Right lung (tissue), 5 donors: ENCODE results near the gene WWOX. TPM values are rescaled to one million over a fixed set of nuclear protein-coding genes. Genes with fewer than 3 reads are reported as not detected.
A peak's percentile ranks its signal among the peaks of the same experiment; 100 is the strongest.

Source experiments
- DNase-seq, 2 donors: peaks; one replicate each; pipeline ENCODE4 v3.0.0-alpha.2; 2013
- polyA plus RNA-seq, 5 donors: library from polyadenylated mRNA; unstranded; fragments of 120-200 nt; gene quantifications; one replicate each; pipeline versions ENCODE4 v1.2.1 to v1.2.3, GENCODE V29; 2013; ENCODE audit warnings: inconsistent platforms in 1 of 5, low replicate concordance in 1 of 5; ENCODE audit not compliant: insufficient read length in 5 of 5, insufficient read depth in 1 of 5

WWOX gene
- polyA plus RNA-seq, 5 donors = 29.3 to 41.5 (median 32.3) TPM

GRCh38 chr16:78751601-78752000 lies 652.1 kb downstream of the WWOX start:
- no peak for DNase-seq

DNA sequence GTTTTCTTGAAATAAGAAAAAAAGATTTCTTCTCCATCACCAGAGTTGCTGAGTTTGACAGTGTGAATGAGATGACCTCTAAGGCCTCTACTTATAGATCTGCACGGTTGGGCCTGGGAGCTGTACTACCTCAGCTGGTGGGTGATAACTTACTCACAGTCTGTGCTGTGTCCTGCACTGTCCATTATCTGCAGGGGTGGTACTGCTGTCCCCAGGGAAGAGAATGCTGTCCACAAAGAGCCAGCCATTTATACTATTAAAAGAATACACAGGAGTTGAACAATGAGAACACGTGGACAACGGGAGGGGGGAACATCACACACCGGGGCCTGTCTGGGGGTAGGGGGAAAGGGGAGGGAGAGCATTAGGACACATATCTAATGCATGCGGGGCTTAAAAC lies 655.3 kb downstream of the WWOX start:
- no peak for DNase-seq

- peak; percentile 49 to 64 for DNase-seq
Observed at GRCh38 chr16:78755751-78756661, 656.6 kb downstream of the WWOX start.

DNA sequence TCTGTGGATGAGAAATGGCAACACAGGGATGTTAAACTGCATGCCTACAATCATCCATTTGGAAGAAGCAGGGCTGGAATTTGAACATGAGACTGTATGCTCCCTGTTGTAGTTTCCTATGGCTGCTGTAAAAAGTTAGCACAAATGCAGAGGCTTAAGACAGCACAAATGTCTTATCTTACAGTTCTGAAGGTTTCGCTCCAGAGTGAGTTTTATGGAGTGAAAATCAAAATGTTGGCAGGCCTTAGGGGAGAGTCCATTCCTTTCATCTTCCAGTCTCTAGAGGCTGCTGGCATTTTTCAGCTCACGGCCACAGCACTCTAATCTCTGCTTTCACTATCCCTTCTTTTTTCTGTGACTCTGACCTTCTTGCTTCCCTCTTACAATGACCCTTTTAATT lies 660.1 kb downstream of the WWOX start:
- no peak for DNase-seq

DNA sequence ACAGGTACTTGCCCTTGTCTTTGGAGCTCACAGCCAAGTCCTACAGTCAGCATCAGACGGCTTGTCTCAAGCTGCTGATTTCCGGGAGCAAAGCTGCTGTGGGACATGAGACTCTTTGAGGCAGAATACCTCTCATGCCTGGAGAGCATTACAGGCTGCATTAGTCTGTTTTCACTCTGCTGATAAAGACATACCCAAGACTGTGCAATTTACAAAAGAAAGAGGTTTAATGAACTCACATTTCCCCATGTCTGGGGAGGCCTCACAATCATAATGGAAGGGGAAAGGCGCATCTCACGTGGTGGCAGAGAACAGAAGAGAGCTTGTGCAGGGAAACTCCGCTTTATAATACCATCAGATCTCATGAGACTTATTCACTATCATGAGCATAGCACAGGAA lies 661.2 kb downstream of the WWOX start:
- no peak for DNase-seq

DNA sequence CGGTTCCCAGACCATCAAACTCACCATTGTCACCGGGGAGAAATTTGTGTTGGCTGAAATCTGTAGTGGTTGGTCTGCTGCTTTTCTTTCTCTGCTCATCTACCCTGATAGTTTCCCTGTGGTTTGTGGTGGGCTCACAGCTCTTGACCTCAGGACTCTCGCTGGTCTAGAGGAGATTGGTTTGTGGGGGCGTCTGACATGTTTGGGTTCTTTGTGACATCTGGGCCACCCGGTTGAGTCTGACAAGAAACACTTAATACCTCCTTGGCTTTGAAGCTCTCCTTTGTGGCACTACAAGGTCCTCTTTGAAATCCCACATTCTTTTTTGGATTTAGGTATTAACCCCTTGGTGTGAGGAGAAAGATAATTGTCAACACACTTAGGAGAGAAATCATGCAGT lies 662.0 kb downstream of the WWOX start:
- no peak for DNase-seq

GRCh38 chr16:78762222-78762621 lies 662.8 kb downstream of the WWOX start:
- no peak for DNase-seq

GRCh38 chr16:78763821-78764440 lies 664.5 kb downstream of the WWOX start:
- peak; percentile 56 to 58 for DNase-seq

DNA sequence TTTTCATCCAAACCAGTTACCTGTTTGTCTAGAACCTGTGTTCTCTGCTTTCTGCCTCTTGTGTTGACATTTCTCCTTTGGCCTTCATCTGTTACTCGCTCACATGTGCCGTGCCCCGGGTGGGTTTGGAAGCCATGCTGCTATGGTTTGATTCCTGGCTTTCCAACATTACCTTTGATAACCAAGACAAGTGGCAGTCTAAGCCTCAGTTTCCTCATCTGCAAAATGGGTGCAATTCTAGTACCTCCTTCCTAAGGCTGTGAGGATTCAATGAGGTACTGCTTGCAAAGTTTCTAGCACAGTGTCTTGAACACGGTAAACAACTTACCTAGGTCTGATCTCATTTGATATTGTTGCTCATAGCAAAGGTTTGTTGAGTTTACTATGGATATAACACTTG lies 665.0 kb downstream of the WWOX start:
- no peak for DNase-seq

GRCh38 chr16:78768226-78768625 lies 668.8 kb downstream of the WWOX start:
- no peak for DNase-seq

DNA sequence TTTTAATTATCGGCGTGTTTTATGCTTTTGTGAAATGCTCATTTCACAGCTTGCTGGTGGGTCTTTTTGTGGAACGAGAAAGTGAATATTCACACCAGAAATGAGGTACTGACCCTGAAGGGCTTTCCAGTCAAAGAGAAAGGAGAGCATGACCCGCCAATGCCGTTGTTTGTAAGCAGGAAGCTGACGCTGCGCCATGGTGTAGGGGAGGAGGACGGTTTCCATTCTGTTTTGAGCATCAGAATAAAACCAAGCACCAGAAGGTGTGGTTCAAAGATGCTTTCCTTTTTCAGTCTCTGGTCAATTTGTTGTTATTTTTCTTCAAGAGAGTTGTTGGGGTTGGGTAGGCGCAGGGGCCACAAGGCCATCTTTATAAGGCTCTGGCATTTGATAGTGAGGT lies 669.3 kb downstream of the WWOX start:
- DNase-seq = no peak

- no peak for DNase-seq
Observed at GRCh38 chr16:78770353-78771091, 671.1 kb downstream of the WWOX start.

GRCh38 chr16:78773291-78773702 lies 673.8 kb downstream of the WWOX start:
- no peak for DNase-seq

GRCh38 chr16:78773706-78774105 lies 674.3 kb downstream of the WWOX start:
- DNase-seq = no peak

GRCh38 chr16:78775161-78775561 lies 675.7 kb downstream of the WWOX start:
- DNase-seq = no peak

- no peak for DNase-seq
Observed at GRCh38 chr16:78778101-78779004, 678.9 kb downstream of the WWOX start.

DNA sequence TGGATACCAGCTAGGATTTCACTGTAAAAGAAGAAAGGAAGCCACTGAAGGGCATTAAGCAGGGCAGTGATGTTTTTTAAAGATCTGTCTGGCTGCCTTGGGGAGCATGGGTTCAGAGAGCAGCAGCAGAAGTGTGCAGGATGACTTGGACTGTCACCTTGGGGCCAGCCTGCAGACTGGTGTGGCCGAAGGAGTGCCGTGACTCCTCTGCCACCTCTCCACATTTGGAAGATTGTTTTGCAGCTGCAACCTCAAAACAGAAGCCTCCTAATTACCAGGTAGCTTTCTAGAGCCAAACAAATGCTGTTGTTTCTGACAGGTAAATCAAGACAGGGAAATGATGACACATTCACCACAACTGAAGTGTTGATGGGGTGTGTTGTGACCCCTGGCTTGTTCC lies 681.4 kb downstream of the WWOX start:
- no peak for DNase-seq

DNA sequence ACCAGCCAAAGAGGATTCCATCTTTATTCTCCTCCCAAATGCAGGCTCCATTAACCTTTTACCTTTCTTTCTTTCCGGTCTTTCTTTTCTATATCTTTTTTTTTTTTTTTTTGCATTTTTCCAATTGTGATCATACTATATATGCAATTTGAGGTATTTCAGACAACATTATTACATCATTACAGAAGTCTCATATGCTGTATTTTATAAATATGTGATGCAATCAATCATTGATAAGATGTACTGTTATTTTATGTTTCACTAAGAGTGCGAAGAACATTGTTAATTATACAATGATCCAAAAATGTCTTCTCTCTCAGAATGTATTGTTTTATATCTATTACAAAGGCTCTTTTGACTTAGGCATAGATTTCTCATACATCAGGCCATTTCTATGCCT lies 683.1 kb downstream of the WWOX start:
- DNase-seq = no peak

DNA sequence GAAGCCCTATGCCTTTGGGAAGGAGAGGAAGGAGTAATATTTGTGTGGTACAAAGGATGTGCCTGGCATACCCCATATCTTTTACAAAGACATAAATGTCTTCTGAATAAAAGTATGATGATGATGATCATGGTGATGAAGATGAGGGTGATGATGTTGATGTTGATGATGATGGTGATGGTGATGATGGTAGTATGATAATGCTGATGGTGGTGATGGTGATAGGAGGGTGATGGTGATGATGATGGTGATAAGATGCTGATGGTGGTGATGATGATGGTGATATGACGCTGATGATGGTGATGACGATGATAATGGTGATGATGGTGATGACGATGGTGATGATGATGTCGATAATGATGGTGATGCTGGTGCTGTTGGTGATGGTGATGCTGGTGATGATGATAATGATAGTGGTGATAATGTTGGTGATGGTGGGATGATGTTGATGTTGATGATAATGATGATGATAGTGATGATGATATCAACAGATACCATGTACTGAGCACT lies 684.2 kb downstream of the WWOX start:
- no peak for DNase-seq

DNA sequence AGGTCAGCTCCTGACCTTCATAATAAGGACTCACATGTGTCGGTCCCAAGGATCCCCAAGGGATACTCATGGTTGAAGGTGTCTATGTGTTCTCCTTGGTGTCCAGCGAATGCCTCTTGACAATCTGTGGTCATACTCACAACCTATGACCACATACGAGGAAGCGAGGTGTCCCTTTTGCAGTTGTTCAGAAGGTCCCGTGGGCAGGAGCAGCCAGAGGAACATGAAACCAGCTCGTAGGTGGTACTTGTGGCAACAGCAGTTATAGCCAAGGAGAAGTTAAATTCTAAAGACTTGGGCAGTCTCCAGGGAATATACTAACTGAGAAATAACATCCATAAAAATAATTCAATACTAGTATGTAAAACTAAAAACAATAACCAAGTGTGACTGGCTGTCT lies 685.3 kb downstream of the WWOX start:
- DNase-seq = no peak

DNA sequence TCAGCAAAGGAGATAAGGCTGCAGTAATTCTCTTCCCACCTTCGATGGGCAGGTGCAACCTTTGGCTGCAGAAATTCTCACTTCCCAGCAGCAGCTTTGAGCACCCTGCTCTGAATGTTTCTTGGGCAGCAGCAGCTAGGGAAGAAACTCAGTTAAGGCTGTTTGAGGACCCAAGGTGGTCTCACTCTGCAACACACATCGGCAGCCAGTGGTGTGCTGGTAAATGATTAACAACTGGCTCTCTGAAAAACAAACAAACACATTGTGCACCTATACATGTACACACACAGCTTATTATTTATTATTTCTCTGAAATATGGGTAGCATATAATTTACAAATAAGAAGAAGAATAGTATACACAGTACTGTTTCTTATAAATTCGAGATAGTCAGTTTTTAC lies 685.8 kb downstream of the WWOX start:
- DNase-seq = no peak
